HG02642 (cell line): ENCODE data around the gene SUSD4.

Experiments
- ATAC-seq: cut with Tn5 transposase; IDR thresholded peaks from one replicate; pipeline ENCODE4 v1.9.1; 2021; ENCODE audit warnings: mild to moderate bottlenecking; ENCODE audit not compliant: unreplicated experiment, poor library complexity

The SUSD4 gene

DNA sequence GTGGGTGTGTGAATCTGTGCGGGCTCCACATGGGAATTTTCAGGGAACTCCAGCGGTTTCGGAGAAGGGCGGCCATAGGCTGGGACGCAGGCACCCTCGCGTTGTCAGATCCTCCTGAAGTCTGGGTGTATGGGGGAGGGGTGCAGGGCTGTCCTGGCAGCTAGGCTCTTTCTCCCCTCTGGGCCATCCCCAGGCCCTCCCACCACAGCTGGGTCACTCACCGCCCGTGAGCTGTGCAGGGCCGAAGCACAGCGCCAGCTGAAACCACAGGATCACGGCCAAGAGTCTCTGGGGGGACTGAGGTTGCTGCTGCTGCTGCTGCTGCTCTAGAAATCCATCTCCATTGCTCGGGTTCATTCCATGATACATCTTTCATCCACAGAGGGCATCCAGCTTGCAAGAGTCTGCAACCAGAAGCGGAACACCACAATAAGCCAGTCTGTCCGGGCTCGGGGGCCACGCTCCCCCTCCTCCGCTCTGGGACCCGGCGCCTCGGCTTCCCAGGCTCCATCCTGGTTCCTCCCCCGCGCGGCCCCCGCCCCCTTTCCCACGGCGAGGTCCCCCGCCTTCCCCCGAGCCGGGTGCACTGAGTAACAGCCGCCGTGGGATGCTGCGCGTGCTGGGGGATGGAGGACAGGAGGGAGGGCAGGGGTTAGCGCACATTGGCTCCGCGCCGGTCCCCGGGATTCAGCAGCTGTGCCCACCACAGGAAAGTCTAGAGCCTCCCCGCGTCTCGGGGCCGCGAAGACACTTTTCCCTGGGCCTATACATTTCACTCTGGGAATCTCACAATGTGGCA lies 720 bp downstream of the SUSD4 start:
- ATAC-seq, result no peak

DNA sequence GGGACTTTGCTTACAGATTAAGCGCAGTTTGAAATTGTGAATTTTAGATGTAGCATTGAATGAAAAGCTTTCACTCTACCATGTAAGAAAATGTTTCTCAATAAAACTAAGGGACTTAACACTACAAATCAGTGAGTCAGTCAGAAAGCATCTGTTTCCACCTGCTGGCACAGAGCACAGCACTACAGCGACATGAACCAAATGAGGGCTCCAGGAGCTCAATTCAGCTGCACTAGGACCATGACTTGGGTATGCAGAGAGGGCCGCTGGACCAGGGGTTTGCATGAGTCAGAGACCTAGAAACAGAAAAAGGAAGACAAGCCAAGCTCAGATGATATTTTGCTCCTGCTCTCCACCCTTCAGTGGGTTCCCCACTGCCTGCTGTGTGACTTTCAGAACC lies 5.2 kb downstream of the SUSD4 start:
- no peak for ATAC-seq

DNA sequence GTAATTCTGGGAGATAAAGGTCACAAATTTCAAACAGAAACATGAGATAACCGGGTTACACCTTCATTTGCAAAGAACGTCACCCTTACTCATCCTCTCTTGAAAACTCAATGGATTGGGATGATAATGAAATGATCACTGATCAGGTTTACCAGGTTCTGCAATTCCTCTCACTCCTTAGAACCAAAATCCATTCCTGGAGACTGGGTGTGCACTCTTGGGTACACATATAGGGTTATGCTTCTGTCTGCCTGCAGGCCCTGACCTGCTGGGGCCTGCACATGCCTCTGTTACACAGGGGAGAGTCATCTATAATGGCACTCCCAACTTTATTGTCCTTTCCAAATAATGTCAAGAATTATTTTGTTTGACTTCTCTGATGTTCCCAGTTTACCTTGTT lies 8.3 kb downstream of the SUSD4 start:
- ATAC-seq, result no peak

DNA sequence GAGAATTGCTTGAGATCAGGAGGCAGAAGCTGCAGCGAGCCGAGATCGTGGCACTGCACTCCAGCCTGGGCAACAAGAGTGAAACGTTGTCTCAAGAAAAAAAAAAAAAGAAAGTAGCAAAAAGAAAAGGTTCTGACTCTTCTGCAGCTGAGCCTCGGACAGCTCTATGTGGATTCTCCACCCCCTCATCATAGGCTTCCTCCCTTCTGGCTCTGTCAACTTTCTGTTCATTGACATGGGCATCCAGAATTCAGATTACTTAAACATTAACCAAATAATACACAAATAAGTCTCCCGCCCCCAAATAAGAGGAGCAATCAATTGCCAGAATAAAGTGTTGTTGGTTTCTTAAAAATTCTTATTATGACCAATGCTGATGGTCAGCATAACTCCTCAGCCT lies 10.0 kb downstream of the SUSD4 start:
- no peak for ATAC-seq

DNA sequence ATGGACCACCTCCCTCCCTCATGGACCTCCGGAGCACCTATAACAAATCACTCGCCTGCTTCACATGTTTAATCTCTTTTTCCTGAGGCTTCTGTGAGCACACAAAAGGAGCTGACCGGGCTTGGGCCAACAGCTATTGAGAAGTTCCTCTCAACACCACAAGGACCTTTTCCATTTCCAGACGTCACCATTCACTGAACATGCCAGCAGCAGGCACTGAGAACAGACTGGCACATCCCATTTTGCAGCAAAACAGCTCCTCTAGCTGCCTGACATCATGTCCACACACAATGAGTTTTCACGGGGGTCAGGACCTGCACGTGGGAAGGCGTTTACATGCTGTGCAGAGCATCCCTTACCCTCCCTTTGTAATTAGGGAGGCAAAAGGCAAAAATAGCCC lies 11.0 kb downstream of the SUSD4 start:
- no peak for ATAC-seq

DNA sequence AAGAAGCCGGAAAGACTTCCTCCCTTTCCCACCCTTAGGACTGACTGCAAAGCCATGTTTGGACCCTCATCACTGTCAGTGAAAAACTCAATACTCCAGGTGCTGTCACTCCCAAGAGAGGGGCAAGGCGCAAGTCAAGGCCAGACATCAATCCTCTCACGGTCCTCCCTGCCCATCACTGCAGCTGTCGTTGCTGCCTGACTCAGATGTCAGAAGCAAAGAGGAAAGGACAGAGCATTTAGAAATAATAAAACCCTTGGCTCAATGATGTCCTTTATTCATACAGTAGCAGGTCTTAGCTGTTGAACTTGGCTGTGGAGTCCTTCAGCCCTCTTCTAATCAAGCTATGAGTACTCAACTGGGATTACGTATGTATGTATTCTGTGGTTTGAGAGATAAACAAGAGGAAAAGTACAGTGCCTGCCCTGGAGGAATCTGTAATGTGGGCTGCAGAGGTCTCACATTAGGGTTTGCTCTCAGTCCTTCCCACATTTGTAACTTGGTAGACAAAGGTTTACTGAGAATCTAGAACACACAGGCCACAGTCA lies 13.5 kb downstream of the SUSD4 start:
- no peak for ATAC-seq

DNA sequence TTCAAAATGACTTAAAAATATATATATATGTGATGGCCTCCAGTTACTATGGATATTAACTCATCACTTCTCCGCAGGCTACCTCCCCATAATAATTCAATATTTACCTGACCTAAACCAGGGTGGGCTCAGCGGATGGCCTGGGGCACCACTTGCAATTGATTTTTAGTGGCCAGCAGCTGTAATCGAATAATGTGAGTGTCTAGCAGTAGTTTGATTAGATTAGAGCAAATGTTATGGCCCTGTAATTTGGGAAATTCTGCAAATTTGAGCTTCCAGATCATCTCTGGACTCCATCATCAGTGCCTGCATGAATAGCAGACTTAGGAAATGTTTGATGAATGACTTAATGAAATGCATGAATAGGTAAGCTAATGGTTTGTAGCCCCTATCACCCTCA lies 14.7 kb downstream of the SUSD4 start:
- ATAC-seq, result no peak

DNA sequence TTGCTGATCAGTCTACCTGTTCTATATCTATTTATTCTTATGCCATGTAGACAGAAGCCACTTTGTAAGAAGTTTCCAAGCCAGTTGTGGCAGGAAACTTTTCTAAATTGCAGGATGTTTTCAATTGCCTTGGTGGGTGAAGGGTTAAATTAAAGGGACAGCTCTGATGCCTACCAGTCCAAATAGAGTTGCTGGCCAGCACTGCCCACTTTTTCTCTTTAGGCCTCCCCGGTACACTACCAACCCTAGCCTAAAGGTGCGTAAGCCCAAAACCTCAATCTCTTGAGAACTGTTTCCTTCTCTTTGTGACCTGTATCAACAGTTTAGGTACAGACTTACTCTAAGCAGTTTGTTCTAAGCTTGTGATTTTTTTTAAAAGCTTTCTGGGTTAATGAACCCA lies 15.5 kb downstream of the SUSD4 start:
- no peak for ATAC-seq

DNA sequence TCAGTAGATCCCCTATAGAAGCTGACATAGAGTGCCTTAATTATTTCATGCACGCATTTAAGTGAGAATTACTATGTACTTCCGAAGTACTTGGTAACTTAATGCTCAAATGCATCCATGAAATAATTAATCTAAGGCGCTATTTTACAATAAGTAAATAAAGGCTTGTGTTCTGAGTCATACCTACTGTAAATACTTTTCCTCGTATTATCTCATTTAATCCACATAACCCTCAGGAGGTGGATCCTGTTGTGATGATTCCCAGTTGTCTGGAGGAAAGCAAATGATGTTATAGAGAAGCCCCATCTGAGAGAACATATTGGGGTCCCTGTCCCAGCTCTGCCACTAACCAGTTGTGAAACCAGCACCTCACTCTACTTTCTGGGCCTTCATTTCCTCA lies 16.4 kb downstream of the SUSD4 start:
- ATAC-seq, result no peak

DNA sequence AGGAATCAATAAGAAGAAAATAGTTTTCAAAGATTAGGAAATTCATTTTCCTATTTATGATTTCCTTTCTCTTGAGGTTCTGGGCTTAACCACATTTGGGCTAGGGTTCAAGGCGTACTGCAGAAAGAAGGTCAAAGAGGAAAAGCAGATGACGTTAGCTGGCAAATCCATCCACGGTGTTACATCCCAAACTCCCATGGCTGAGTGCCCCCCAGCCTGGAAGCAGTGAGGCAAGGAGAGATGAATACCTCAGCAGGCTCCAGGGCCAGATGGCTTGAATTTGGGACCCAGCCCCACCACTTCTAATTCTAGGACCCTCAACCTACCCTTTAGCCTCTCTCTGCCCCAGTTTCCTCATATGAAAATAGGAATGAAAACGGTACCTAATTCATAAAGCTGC lies 17.7 kb downstream of the SUSD4 start:
- ATAC-seq, result no peak

DNA sequence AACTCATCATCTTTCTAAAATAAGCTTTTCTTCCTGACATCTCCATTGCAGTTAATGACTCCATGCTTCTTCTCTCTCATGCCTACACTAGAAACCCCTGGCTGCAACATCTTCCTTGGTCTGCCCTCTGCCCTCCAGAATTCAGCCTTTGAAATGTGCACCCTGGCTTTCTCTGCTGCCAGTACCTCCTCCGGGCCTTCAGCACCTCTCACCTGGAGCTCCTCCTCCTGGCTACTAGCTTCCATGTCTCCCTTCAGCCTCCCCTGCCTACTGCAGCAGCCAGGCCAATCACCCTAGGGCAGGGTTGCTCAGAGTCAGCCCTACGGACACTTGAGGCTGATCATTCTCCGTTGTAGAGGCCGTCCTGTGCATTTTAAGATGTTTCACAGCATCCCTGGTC lies 18.3 kb downstream of the SUSD4 start:
- ATAC-seq, result no peak

DNA sequence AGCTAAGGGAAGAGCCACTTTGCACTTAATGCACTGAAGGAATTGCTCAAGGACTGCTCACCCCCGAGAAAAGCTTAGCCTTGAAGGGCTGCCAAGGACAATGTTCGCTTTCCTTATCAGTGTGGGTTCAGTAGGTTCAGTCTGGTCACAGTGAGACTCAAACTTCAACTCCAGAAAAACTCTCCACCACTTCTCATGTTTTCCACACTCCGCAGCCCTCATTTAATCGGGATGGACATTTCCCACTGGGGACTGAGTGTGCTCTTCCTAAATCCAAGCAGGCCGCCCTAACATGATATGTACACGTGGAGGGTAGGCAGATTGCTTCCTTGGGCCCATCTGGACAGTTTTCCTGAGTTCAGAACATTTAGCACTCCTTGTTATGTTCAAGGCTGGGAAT lies 19.5 kb downstream of the SUSD4 start:
- ATAC-seq, result no peak

DNA sequence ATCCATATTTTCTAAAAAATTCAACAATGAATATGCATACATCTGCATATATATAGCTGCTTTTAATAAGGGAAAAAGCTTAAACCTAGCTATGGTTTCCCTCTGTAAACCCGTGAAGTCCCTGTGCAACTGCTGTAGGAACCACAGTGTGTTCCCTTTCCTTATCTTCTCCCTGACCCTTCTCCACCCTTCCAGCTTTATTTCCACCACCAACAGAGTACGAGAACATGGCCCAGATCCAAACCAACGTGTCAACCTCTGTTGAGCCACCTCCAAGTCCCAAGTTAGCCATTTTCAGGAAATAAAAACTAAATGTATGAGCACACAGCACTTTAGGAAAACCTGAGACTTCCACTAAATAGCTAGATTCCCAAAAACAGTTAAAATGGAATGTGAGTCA lies 20.3 kb downstream of the SUSD4 start:
- ATAC-seq, result no peak

DNA sequence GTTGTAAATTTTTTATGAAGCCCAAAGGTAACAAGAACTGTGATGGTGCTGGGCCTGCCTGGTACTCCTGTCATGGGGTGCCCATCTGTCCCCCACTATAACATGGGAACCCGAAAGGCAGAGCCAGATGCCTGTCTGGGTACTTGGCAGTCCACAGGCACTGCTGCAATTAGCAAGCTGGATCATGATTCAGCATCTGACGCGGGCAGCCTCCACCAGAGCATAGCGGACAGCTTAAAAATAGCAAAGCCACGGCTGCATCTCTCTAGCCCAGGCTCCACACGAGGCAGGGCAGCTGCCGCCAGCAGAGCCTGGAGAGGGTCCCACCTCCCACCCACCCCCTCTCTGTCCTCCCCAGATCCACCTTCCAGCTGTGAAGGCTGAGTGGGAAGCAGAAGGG lies 22.9 kb downstream of the SUSD4 start:
- no peak for ATAC-seq

DNA sequence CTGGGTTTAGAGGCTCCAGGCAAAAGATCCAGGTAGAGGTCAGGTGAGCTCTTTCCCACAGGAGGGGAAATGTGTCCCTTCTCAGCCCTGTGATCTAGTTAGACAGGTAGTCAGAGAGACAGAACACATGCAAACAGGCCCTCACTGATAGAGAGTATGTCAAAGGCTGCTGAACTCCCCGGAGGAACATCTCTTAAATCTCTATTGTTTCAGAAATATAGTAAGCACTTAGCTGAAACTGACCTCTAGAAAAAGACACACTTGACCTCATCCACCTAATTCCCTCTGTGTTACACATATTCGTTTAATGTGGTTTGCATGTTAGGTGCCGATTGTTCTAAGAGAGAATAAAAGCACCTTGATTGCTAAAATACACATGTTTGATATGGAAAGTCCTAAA lies 23.3 kb downstream of the SUSD4 start:
- ATAC-seq, result no peak

DNA sequence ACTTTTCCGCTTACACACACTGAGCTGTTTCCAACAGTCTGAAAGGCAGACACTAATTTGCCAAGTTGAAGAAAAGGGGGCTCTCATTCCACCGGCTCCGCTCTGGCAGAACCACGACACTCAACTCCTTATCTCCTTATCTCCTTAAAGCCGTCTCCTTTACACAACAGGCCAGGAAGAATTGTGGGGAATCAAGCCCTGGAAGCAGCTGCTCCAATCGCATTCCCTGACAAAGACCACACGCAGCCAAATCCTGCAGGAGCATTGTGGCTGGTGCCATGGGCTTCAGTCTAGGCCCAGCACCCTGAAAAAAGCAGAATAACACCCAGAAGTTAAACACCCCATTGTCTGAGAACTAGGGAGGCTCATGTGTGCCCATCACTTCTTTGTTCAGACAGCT lies 24.1 kb downstream of the SUSD4 start:
- ATAC-seq, result no peak

DNA sequence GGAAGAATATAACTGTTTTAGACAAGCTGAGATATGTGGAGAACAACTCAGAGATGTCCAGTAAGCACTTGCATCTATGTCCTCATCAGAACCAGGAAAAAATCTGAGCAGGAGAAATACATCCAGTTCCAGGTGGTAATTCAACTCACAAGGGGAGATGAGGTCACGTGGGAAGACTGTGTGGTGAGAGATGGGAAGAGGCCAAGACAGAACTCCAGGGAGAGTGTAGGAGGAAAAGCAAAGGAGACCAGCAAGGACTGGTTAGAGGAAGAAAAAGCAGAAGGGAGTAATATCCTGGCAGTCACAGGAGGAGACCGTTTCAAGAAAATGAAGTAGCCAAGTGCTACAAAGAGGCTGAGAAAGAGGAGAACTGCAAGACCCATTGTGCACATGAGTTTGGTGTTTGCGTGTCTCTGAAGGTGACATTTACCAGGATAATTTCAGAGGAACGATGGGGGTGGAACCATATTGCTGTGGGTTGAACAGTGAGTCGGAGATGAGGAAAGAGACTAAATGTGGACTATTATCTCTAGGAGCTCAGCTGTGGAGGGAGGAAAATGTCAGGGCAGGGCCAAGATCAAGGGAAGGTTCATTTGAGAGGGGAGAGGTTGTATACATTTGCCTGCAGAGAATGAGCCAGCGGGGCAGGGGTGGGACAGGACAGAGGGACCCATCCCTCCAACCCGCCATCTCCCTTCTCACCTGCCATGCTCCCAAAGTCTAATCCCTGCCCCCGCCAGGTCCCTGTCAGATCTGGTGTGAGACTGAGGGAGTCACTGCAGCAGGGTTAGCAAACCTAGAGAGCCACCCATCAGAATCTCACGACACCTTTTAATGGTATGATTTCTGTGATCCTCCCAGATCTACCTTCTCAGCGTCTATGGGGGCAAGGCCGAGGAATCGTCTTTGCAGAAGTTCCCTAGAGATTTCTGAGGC lies 24.9 kb downstream of the SUSD4 start:
- no peak for ATAC-seq

DNA sequence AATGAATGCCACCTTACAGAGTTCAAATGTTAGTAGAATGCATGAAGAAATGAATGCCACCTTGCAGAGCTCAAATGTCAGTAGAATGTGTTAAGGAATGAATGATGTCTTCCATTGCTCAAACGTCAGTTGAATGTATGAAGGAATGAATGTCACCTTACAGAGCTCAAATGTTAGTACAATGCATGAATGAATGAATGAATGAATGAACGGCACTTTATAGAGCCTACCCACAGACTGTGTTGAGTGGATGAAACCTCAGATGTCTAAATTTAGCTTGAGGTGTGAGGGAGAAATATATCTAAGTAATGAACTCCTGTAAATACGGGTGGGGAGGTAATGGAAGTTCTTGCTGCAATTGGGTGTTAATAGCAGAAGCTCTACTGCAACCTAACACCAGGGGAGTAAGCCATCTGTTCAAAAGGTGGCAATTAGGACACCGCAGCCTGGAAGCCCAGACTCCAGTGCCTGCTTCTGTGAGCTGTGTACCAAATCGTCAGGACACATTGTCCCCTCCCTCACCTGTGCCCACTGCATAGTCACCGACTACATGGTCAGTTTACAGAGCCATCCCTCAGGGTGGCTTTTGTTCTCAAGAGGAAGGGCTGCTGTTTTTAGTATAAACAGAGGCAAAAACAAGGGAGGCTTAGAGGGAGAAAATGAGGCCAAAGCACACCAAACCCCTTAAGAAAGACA lies 26.7 kb downstream of the SUSD4 start:
- no peak for ATAC-seq

DNA sequence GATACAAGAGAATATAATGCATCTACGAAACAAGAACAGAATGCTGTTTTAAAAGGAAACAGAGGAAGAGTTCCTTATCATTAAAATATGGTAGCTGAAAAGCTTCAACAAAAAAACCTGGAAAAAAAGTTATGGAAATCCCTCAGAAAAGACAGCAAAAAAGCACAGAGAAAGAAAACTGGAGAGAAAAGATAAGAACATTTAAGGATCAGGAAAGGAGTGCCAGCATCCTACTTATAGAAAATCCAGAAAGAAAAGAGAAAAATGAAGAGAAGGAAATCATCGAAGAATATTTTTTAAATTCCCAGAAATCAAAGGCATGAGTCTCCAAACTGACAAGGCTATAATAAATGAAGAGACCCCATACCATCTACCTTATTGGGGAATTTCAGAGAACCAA lies 29.8 kb downstream of the SUSD4 start:
- no peak for ATAC-seq

DNA sequence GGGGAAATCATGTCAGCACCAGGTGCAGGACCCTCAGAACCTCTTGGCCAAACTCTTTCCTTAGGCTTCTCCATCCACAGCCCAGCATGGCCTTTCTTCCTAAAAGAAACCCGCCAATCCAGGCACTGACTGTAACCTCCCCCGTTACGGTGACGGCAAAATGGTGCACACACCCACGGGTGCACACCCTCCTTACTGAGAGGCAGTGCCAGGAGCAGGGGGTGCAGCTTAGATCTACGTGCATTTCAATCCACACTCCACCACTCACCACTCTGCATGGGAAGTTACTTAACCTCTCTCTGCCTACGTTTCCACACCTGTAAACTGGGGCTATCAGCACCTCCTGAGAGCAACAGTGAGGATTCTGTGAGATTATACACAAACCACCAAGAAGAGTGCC lies 31.0 kb downstream of the SUSD4 start:
- no peak for ATAC-seq

DNA sequence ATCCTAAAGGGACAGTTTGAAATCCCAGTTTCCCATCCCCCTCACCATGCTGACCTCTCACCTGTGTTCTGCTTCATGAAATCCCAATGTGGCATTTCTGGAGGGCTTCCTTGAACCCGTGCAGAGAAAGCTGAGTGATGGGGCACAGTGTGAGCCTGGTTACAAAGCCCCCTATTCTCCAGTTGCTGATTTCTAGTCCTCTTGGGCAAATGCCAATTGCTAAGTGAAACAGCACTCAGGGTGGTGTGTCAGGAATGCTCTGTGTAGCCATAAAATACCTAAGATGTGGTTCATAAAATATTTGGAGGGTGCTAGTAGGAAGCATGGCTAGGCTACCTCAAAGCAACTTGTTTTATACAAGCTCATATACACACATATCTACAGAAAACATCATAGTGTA lies 32.0 kb downstream of the SUSD4 start:
- ATAC-seq, result no peak
